NCI-H2227 (cell line): ENCODE data around the gene FBXL7.

ENCODE experiments used
- DNase-seq: peaks from one replicate; lab custom pipeline; 2025; ENCODE audit not compliant: unreplicated experiment; lab: John Stamatoyannopoulos, UW

The FBXL7 gene

DNA sequence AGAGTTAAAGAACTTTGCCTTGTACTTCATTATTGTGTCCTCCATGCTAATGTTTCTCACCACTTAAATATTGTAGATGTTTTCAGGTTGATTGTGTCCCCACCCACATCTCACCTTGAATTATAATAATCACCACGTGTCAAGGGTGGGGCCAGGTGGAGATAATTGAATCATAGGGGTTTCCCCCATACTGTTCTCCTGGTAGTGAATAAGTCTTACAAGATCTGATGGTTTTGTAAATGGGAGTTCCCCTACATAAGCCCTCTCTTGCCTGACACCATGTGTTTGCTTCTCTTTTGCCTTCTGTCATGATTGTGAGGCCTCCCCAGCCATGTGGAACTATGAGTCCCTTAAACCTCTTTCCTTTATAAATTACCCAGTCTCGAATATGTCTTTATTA, 248.3 kb downstream of the FBXL7 start:
- DNase-seq, result no peak

DNA sequence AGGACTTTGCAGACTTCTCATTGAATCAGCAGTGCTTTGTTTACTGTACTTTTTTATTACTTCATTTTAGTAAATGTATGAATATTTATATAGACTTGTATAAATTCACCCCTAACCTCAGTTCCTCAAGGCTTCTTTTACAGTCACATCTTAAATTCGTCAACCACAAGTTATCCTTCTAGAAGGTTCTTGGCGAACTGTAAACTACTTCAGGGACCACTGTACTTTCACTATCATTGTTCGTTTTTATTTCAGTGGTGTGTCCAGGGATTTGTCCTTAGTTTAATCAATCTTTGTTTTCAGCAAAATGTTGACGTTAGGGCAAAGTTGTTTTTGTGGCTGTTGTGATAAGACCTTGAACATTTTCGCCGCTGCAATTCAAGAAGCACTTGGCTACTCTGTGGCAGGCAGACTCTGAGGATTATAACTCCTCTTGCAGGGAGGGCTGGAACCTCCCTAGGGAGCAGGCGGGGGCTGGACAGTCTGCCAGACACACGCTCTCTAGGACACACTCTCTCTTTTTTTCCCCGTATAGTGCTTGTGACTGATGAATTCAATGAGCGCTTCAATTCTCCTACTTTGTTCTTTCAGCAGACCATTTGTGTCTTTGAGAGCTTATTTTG, 252.8 kb downstream of the FBXL7 start:
- no peak for DNase-seq

DNA sequence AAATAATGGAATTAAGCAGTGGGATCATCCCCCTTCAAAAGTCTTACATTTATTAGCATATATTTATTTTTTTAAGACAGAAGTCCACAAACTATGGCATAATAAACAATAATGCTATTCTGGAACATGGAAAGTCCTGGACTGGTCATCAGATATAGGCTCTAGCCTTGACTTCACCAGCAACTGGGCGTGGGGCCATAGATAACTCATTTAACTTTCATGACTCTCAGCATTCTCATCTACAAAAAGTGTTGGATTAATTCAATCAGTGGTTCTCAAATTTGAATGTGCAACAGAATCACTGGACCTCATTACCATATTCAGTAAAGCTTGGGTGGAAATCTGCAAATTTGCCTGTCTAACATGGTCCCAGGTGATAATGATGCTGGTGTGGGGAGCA, 253.8 kb downstream of the FBXL7 start:
- DNase-seq, result no peak

DNA sequence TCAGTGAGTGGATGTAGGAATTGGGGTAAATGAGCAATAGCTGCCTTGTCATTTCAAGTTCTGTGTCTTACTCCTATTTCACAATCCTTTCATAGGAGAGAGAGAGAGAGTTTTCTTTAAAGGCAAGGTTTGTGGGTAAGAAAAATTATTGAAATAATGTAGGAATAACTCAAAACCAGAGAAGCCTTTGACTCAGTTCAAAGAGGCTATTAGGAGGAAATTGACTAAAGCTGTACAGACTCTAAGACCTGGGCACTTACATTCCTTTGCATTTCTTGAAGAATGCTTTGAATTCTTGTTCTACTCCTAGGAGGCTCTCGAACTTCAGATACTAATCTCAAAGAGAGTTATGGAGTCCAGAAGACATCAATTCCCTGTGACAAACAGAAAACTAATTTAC, 257.1 kb downstream of the FBXL7 start:
- no peak for DNase-seq

DNA sequence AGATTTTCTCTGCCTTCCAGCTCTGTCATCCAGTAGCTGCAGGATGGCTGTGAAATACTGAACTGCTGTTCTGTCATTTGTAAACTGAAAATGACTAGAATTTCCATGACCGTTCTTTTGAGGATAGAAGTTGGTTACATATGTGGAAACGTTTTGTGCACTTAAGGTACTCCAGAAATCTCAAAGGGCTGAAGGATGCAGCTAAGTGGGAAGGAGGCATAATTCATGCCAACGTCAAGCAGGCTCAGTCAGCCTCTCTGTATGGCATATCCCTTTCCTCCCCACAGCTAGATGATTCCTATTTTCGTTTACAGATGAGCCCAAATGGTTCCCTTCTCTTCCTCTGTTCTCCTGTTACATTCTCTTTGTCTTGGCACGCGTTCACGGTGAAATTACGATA, 257.6 kb downstream of the FBXL7 start:
- DNase-seq, result no peak

DNA sequence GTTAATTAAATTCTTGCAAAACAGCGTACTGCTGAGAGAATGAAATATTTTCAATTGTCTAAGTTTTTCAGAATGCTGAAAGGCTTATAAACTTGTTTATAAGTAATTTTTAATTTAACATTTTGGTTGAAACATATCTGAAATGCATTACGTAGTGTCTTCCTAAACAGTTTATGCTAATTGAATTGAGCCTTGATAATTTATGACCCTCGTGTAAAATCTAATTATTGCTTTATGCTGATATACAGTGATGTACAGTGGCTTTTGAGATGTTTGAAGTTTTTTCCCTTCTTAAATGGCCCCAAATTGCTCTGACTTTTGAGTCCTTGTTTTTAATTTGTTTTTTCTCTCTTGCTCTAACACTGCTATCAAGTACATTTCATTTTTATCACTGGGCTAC, 262.7 kb downstream of the FBXL7 start:
- DNase-seq, result no peak

DNA sequence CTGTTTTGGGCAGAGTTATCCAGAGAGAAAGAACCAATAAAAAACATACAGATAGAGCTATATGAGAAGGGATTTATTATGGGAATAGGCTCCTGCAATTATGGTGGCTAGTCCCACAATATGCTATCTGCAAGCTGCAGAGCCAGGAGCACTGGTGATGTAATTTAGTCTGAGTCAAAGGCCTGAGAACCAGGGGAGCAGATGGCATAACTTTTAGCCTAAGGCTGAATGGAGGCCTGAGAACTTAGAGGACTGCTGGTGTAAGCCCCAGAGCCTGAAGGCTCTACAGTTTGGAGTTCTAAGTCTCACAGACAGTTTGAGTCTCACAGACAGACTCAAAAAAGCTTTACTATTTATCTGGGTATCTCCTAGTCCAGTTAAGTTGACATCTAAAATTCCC, 263.8 kb downstream of the FBXL7 start:
- no peak for DNase-seq

DNA sequence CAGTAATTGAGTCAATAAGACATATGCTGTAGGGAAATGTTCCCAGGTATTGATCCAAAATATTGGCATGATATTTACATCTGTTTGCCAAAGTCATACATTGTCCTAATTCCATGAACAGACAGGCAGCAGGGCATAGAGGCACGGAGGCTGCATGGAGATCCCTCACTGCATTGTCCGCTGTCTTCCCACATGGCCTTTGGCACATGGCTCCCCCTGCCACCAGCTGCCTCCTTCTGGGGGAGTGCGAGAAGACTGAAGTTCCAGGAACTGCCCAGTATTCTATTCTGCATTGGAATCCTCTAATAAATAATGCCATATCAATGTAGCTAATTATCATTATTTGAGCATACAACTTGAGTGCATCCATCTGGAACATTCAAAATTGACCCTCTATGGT, 269.0 kb downstream of the FBXL7 start:
- no peak for DNase-seq

DNA sequence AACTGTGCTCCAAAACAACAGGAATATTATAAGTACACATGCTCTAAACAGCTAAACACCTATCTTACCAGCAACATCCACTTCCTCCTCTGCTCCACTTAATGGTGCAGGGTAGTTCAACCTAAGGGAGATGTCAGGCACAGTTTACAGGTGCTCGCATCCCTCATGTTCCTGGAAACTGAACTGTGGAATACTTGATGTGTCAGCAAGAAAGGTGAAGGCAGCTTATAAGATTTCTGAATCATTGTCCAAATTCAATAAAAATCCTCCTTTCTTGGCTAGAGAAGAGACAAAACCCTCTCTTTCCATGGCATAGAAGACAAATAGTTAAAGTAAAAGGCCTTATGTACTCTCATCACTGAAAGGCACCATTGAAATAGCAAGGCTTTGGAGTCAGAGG, 272.2 kb downstream of the FBXL7 start:
- DNase-seq, result no peak

DNA sequence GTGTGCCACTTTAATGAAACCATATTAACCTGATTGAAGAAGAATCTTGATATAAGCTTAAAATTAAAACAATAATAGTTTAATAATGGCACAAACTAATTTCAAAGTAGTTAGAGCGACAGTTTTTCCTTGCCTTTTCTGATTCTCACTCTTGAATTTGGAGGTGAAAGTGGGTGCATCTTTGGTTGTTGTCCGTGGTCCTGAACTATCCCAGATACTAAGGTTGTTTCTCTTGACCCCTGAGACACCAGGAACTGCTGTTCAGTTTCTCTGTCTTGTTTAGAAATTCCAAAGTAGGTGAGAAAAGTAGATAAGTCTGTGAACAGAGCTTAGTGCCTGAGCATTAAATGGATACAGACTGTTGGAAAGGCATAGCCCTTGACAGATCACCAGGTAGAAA, 274.7 kb downstream of the FBXL7 start:
- DNase-seq, result no peak

DNA sequence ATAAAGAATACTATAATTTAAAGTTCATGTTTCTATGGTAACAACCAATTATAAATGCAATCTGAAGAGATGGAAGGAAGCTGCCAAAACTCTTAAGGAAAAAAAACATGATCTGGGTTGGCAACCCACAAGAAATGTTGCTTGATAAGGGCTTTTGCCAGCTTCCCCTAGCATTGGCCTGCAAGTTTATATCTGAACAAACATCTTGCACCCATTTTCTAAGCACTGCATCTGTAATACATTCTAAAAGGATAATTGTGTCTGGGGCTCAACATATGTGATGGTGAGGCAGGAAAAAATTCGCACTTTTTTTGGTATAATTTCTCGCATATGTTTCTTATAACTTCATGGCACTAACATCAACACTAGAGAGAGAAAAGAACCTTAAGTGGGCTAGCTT, 276.4 kb downstream of the FBXL7 start:
- no peak for DNase-seq

DNA sequence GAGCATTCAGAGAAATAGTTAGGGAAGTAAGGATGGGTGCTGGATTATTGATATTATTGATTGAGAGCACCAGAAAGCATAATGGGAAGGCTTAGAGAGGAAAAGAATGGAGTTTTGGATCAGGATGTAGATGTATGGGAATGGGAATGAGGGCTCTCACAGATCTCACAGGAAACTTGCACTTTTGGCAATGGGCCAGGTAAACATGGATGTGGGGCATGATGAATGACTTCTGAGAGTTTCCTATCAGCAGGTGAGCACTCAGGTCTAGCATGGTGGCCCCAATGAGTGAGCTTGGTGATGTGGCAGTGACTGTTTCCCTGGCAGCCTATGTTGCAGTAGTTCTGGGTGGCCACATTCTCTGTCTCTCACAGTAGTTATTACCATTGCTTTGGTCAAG, 283.8 kb downstream of the FBXL7 start:
- no peak for DNase-seq

DNA sequence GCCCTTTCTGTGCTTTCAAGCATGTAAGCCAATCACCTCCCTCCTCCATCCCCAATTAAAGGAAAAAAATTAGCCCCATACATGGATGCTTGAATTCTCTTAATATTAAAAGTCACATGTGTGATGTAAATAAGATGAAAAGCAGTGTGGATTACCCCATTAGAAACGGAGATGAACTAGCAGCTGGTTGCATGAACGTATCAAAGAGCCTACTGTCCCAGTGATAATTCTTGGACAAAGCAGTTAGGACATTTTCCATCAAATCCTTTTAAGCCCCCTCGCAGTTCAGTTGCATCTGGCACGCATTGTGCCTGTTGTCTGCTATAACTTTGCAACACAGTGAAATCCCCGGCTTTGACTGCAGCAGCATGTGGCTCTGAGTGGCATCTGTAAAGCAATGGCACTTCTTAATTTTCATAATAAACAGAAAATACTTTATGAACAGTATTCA, 285.6 kb downstream of the FBXL7 start:
- DNase-seq, result no peak

DNA sequence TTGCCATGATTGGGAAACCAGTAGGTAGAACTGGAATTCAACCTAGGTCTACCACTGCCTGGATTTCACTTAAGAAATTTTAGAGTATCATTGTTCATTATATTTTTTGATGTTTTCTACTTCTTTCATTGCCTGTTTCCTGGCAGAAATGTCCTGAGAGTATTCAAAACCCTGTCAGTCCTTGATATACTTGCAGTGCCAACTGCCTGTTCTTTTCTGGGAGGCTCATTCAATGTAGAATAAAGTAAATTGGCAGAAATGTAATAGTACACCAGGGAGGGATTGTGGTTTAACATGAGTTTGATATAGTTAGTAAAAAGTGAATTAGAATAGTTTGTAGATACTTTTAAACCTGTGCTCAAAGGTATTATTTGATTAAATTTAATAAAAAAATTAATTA, 286.3 kb downstream of the FBXL7 start:
- DNase-seq, result no peak

DNA sequence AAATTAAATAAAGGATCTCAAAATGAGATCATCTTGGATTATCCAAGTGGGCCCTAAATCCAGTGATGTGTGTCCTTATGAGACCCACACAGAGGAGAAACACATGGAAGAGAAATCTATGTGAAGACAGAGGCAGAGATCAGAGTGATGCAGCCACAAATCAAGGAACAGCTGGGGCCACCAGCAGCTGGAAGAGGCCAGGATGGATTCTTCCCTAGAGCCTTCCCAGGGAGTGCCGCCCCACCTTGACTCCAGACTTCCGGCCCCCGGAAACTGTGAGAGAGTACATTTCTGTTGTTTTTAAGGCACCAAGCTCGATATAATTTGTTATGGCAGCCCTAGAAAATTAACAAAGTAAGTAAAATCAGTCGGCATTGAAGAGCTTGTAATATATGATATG, 286.9 kb downstream of the FBXL7 start:
- no peak for DNase-seq

DNA sequence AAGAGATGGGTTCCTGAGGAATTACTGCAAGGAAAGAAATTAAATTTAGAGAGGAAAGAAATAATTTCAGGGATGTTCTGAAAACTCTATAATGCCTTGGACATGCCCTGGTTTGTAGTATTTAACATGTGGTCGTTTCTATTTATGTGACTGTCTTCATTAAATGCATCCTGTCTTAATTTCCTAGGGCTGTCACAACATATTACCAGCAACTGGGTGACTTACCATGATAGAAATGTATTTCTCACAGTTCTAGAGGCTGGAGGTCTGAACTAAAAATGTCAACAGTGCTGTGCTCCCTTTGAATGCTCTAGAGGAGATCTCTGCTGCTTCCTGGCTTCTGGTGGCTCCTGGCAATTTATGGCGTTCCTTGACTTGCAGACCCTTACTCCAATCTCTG, 287.7 kb downstream of the FBXL7 start:
- no peak for DNase-seq

DNA sequence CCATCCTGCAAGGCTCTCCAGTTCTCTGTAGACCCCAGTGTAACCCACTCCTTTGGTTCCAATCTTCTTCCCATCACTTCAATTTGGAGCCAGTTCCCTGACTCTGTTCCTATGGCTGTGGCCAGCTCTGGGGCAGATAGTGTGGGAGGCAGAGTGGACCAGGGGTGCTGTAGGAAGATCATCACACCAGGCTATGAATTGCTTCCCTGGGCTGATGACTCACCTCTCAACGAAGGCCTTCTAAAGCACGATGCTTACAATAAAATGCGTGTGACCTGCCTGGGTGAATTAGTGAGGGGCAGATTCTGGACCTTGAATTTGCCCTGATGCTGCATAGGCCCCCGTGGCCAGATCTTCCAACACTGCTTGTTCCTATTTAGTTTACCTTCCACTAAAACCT, 289.7 kb downstream of the FBXL7 start:
- DNase-seq, result no peak

DNA sequence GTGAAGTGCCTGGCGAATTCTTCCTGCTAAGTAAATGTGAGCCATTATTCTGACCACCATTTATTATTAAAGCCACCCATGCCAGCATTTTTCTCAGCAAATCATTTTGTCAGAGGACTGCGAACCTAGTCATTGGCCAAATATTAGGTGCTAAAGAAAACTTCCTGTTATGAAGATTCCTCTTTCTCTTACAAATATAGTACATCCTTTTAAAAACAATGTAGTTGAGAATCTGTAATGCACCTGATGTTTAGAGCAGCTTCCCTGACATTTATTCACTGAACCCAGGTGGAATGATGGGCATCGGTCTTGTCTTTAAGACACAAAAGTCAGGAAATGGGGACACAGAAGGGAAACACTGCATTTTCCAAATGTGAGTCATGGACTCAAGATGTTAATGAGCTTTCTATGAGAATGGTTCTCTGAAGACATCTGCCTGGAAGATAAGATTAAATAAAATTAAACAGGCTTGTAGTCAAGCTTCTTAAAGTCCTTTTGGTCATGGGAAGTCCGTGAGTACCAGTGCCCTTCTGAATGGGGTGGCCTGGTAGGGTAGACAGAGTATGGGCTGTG, 290.6 kb downstream of the FBXL7 start:
- DNase-seq, result no peak

DNA sequence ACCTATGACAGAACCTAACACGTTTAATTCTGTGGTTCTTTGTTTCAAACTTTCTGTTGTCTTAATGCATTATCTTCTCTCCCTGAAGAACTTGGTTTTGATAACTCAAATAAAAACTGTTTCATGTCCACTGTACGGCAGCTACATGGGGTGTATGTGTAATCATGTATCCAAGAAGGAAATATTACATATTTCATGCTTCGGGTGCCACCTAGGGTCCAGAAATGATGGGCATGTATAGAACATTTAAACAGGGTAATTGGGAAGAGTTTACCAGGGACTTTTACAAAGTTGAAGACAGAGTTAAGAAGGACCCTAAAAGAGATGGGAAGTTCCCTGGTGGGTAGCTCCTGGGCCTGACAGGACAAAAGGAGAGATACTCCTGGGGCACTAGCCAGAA, 291.3 kb downstream of the FBXL7 start:
- DNase-seq, result no peak

DNA sequence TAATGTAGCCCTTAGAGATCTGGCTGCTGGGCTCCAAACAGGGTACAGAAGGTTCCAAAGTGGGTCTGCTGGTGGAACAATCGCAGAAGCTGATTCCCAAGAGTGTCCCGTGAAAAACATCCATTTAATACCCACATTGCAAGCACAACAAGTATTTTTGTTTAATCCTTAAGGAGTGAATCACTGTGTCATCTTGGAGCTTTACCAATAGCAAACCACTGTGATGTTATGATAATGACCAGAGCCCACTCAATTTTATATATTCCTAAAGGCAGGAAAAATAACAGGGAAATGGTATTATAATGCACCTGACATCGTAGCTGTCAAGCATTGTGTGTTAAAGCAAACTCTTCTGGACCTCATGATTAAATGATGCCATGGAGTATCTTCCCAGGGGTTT, 291.9 kb downstream of the FBXL7 start:
- no peak for DNase-seq

DNA sequence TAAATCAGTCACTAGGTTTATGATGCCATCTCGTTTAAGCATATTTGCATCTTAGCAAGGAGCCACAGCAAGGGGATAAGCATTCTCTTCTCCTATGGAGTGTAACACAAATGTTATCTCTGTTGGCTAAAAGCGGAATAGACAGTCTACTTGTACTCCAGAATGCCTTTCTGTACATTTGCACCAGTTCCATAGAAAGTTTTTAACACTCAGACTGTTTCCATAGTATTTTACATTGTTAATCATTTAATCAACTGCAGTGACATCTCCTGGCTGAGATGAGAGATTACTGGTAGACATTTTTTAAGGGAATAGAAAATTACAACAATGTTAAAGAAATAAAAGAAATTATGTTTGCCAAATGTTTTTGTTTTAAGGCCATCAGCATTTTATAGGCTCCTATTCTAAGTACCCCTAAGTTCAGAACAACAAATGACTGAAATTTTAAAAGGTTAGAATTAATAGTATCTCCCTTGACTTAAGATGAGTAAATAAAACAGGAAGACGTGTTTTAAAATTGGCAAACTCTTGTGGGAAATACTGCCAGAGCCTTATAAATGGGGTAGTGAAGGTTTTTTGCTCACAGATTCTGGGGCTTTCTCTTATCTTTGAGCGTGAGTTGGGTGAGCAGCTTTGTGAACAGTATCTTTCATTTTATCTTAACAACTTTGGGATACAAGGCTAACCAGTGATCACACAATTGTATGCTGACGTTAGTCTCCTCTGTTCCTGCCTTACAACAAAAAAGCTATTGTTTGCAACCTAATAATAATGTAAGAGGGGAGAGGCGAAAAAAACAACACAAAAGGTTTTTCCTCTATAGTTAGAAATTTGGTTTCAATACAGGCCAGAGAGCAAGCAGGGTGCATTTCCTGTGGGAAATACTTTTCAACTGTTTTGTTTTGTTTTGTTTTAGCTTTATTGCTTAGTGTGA, 294.3 kb downstream of the FBXL7 start:
- DNase-seq, result no peak

DNA sequence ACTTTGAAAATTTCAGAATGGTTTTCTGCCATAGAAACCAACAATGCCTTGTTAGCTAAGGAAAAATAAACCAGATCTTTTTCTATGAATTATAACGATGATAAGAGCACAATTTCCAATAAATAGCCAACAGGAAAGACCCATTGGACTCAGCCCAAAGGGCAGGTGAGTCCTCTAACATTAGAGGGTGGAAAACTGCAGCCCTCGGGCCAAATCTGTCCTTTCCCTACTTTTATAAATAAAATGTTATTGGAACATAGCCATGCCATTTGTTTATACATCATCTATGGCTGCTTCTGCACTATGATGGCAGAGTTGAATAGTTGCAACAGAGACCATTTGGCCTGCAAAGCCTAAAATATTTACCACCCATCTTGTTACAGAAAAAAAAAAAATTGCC, 296.1 kb downstream of the FBXL7 start:
- no peak for DNase-seq
